Stomach (tissue), 9 donors: ENCODE data around the gene PRDM2. TPM values are rescaled to one million over a fixed set of nuclear protein-coding genes. Genes with fewer than 3 reads are reported as not detected.

Source experiments
- DNase-seq, 2 donors: peaks; one replicate each; pipeline versions ENCODE4 v3.0.0 to v3.0.0-alpha.2; 2013 to 2019
- H3K27ac ChIP-seq, 5 donors: fragments of 200-600 bp in 4 of 5; sonication (generic) in 4 of 5; one replicate each; pipeline ENCODE4 v1.5.1; 2013 to 2019; ENCODE audit warnings: mild to moderate bottlenecking in 1 of 5, moderate library complexity in 1 of 5
- H3K27me3 ChIP-seq, 3 donors: fragments of 200-600 bp; sonication (generic); one replicate each; pipeline ENCODE4 v1.5.1; 2017 to 2019; ENCODE audit warnings: mixed run types in 1 of 3
- H3K36me3 ChIP-seq, 4 donors: fragments of 200-600 bp; sonication (generic); 1 replicate in 3 of 4; 2 replicates in 1 of 4; pipeline ENCODE4 v1.5.1; 2016 to 2019
- H3K4me1 ChIP-seq, 4 donors: fragments of 200-600 bp; sonication (generic); one replicate each; pipeline ENCODE4 v1.5.1; 2016 to 2019
- H3K4me3 ChIP-seq, 4 donors: fragments of 200-600 bp; sonication (generic) in 3 of 4; one replicate each; pipeline ENCODE4 v1.5.1; 2016 to 2019; ENCODE audit warnings: mild to moderate bottlenecking in 1 of 4
- H3K9me3 ChIP-seq, 4 donors: fragments of 200-600 bp; sonication (generic); one replicate each; pipeline ENCODE4 v1.5.1; 2016 to 2019
- CTCF ChIP-seq, 7 experiments: fragments of 450-650 bp in 4 of 7; fragments of 200-600 bp in 3 of 7; sonication (generic) in 3 of 7; IDR thresholded peaks; one replicate each; pipeline ENCODE4 v1.5.1; 2016 to 2019; ENCODE audit warnings: antibody characterized with exemption in 7 of 7, control low read depth in 2 of 7, mild to moderate bottlenecking in 1 of 7
- EP300 ChIP-seq: sonication (generic); formaldehyde crosslinking; IDR thresholded peaks from one replicate; pipeline ENCODE4 v1.6.1; 2017; ENCODE audit warnings: antibody characterized with exemption
- POLR2A ChIP-seq, 4 donors: fragments of 450-650 bp; IDR thresholded peaks; one replicate each; pipeline ENCODE4 v1.6.1; 2016; ENCODE audit warnings: antibody characterized with exemption in 4 of 4, control low read depth in 2 of 4, mild to moderate bottlenecking in 1 of 4, moderate library complexity in 1 of 4
- POLR2AphosphoS5 ChIP-seq, 3 donors: sonication (generic); formaldehyde crosslinking; IDR thresholded peaks; one replicate each; pipeline ENCODE4 v1.6.1; 2016; ENCODE audit warnings: antibody characterized with exemption in 3 of 3
- WGBS, 5 donors: extraction: QIAGEN DNeasy Blood & Tissue Kit in 3 of 5; methylation state at CpG; one replicate each; pipeline versions ENCODE4 v1.1.5 to v1.1.7; 2013 to 2018; 5-methylcytosine and 5-hydroxymethylcytosine counted together
- intact Hi-C: fragments of 100-400 bp; cut with DNase I; formaldehyde crosslinking; loops from one replicate; pipeline ENCODE4 v1.15.1; 2023; ENCODE audit warnings: low total_unique reads
- polyA plus RNA-seq, 3 donors: library from polyadenylated mRNA; stranded (reverse); fragments of 200-250 nt; gene quantifications; one replicate each; pipeline ENCODE4 v1.2.3, GENCODE V29; 2013
- total RNA-seq, 5 donors: library from RNA; depleted of rRNA; stranded (reverse); fragments of >200 nt; gene quantifications; one replicate each; pipeline versions ENCODE4 v1.1.0 to v1.2.3, GENCODE V29; 2014 to 2016
- donor health status: healthy with polysubstance abuse.
- donor health status: Bipolar disorder and iron deficiency.
- donor health status: healthy.

The PRDM2 gene
- total and polyA plus RNA-seq, 8 donors, result 10.1 to 77.7 (median 24.8) TPM

- TF ChIP-seq EP300 (no peak), POLR2AphosphoS5 (IDR thresholded peaks at IDR 0.05) (no peak)
- Histone ChIP-seq H3K27ac (no peak overlapping the region), H3K9me3 (no peaks in the 10 kb centered on the region), H3K27me3 (no peaks in the 10 kb centered on the region), H3K36me3 (peaks cover 0 to 10% (median 3%) of the 10 kb centered on the region in 4 donors), H3K4me3 (no peak overlapping the region), H3K4me1 (peaks cover 15 to 94% (median 54%) of the 10 kb centered on the region in 4 donors)
- 88 to 96% (median 91%) methylated on average over 9 of the region's 9 CpGs for WGBS, 5 donors
- intact Hi-C loops, result no loop called here
- DNase-seq, result no peak
These were observed 66.9 kb downstream of the PRDM2 start for GRCh38 chr1:13766592-13767564.

- intact Hi-C loops, result no loop called here
- TF ChIP-seq EP300, result no peak
- TF ChIP-seq POLR2AphosphoS5 (IDR thresholded peaks at IDR 0.05), result no peak
- TF ChIP-seq POLR2A (IDR thresholded peaks at IDR 0.05), result no peak
- no peak for TF ChIP-seq CTCF (IDR thresholded peaks at IDR 0.05)
- 87 to 98% (median 92%) methylated on average over 5 of the region's 5 CpGs for WGBS, 5 donors
- Histone ChIP-seq H3K27ac (no peak overlapping the region), H3K4me3 (no peak overlapping the region), H3K27me3 (no peaks in the 10 kb centered on the region), H3K9me3 (no peaks in the 10 kb centered on the region), H3K36me3 (peaks cover 0 to 22% (median 16%) of the 10 kb centered on the region in 4 donors), H3K4me1 (peaks cover 5 to 76% (median 35%) of the 10 kb centered on the region in 4 donors)
- DNase-seq, result no peak
These were observed 69.2 kb downstream of the PRDM2 start for GRCh38 chr1:13769212-13769611.

- H3K36me3 ChIP-seq, result peaks cover 0 to 28% (median 22%) of the 10 kb centered on the region in 4 donors
- no peak for DNase-seq
- intact Hi-C loops, result no loop called here
- 94 to 100% (median 97%) methylated on average over 5 of the region's 5 CpGs for WGBS, 5 donors
- no peak overlapping the region for H3K4me3 ChIP-seq
- H3K4me1 ChIP-seq, result peaks cover 5 to 70% (median 29%) of the 10 kb centered on the region in 4 donors
- no peak overlapping the region for H3K27ac ChIP-seq
- TF ChIP-seq EP300 (no peak), POLR2AphosphoS5 (IDR thresholded peaks at IDR 0.05) (no peak), POLR2A (IDR thresholded peaks at IDR 0.05) (no peak), CTCF (IDR thresholded peaks at IDR 0.05) (no peak)
- no peaks in the 10 kb centered on the region for H3K9me3 ChIP-seq
- H3K27me3 ChIP-seq, result no peaks in the 10 kb centered on the region
These were observed 69.8 kb downstream of the PRDM2 start for GRCh38 chr1:13769830-13770229.

GRCh38 chr1:13770743-13771142 lies 70.8 kb downstream of the PRDM2 start:
- TF ChIP-seq CTCF (IDR thresholded peaks at IDR 0.05) (no peak), POLR2AphosphoS5 (IDR thresholded peaks at IDR 0.05) (no peak), POLR2A (IDR thresholded peaks at IDR 0.05) (no peak), EP300 (no peak)
- Histone ChIP-seq H3K4me1 (peaks cover 5 to 61% (median 25%) of the 10 kb centered on the region in 4 donors), H3K9me3 (no peaks in the 10 kb centered on the region), H3K27ac (no peak overlapping the region), H3K27me3 (no peaks in the 10 kb centered on the region), H3K36me3 (peaks cover 2 to 37% (median 31%) of the 10 kb centered on the region in 4 donors), H3K4me3 (no peak overlapping the region)
- intact Hi-C loops, result no loop called here
- 29 to 65% (median 50%) methylated on average over 3 of the region's 3 CpGs for WGBS, 5 donors
- DNase-seq, result no peak
